KOPT-K1 (cell line): ENCODE measurements around the gene MGAT5B.

Source experiments
- H3K27ac ChIP-seq: fragments of 200-600 bp; sonication (generic); 2 replicates; pipeline ENCODE4 v1.5.1; 2016; ENCODE audit warnings: antibody characterized with exemption, mild to moderate bottlenecking, low read depth, low read length; ENCODE audit not compliant: poor library complexity, severe bottlenecking
- H3K36me3 ChIP-seq: fragments of 200-600 bp; sonication (generic); 2 replicates; pipeline ENCODE4 v1.5.1; 2017; ENCODE audit warnings: antibody characterized with exemption, mild to moderate bottlenecking, low read length, moderate library complexity; ENCODE audit not compliant: insufficient read depth
- H3K9me3 ChIP-seq: fragments of 200-600 bp; sonication (generic); 2 replicates; pipeline ENCODE4 v1.5.1; 2017; ENCODE audit warnings: antibody characterized with exemption, low read length, mild to moderate bottlenecking; ENCODE audit not compliant: insufficient read depth, poor library complexity, severe bottlenecking

The MGAT5B gene

GRCh38 chr17:76989519-76989918 lies 121.3 kb downstream of the MGAT5B start:
- Histone ChIP-seq H3K36me3 (no peaks in the 10 kb centered on the region), H3K27ac (no peak overlapping the region), H3K9me3 (no peaks in the 10 kb centered on the region)

- no peaks in the 10 kb centered on the region for H3K36me3 ChIP-seq
- H3K9me3 ChIP-seq = no peaks in the 10 kb centered on the region
- peak overlapping the region; percentile 98 for H3K27ac ChIP-seq
Measured at GRCh38 chr17:76992891-76993290, 124.7 kb downstream of the MGAT5B start.

GRCh38 chr17:76993651-76994050 lies 125.4 kb downstream of the MGAT5B start:
- Histone ChIP-seq H3K36me3 (no peaks in the 10 kb centered on the region), H3K27ac (peak overlapping the region; percentile 98), H3K9me3 (no peaks in the 10 kb centered on the region)

- Histone ChIP-seq H3K36me3 (no peaks in the 10 kb centered on the region), H3K9me3 (no peaks in the 10 kb centered on the region), H3K27ac (peak overlapping the region; percentile 98)
Measured at GRCh38 chr17:76994237-76994637, 126.0 kb downstream of the MGAT5B start.

- Histone ChIP-seq H3K36me3 (no peaks in the 10 kb centered on the region), H3K27ac (peak overlapping the region; percentile 98), H3K9me3 (no peaks in the 10 kb centered on the region)
Measured at GRCh38 chr17:76995387-76996105, 127.3 kb downstream of the MGAT5B start.

GRCh38 chr17:76996741-76997694 lies 128.8 kb downstream of the MGAT5B start:
- H3K27ac ChIP-seq = peak overlapping the region; percentile 98
- H3K36me3 ChIP-seq = no peaks in the 10 kb centered on the region

GRCh38 chr17:76997981-76998531 lies 129.9 kb downstream of the MGAT5B start:
- H3K27ac ChIP-seq = peak overlapping the region; percentile 98
- no peaks in the 10 kb centered on the region for H3K9me3 ChIP-seq
- no peaks in the 10 kb centered on the region for H3K36me3 ChIP-seq

More at GRCh38 chr17:76996741-76997694, 128.8 kb downstream of the MGAT5B start:
- H3K9me3 ChIP-seq = no peaks in the 10 kb centered on the region

- Histone ChIP-seq H3K9me3 (no peaks in the 10 kb centered on the region), H3K27ac (peak overlapping the region; percentile 98), H3K36me3 (no peaks in the 10 kb centered on the region)
Measured at GRCh38 chr17:76998839-76999238, 130.6 kb downstream of the MGAT5B start.
